GM21529 (cell line): ENCODE data around the gene STXBP5.
A peak's percentile ranks its signal among the peaks of the same experiment; 100 is the strongest.

ENCODE experiments used
- ATAC-seq: cut with Tn5 transposase; IDR thresholded peaks from one replicate; pipeline ENCODE4 v1.9.1; 2021; ENCODE audit not compliant: unreplicated experiment

STXBP5 gene

GRCh38 chr6:147287869-147288271 is 83.7 kb downstream of the STXBP5 start:
- no peak for ATAC-seq

GRCh38 chr6:147297124-147297523 is 92.9 kb downstream of the STXBP5 start:
- ATAC-seq, result no peak

GRCh38 chr6:147297663-147298316 is 93.6 kb downstream of the STXBP5 start:
- no peak for ATAC-seq

- no peak for ATAC-seq
These were observed 94.2 kb downstream of the STXBP5 start for GRCh38 chr6:147298461-147298860.

- no peak for ATAC-seq
These were observed 94.8 kb downstream of the STXBP5 start for GRCh38 chr6:147299035-147299434.

- ATAC-seq, result no peak
These were observed 96.9 kb downstream of the STXBP5 start for GRCh38 chr6:147301070-147301469.

- ATAC-seq, result no peak
These were observed 99.8 kb downstream of the STXBP5 start for GRCh38 chr6:147304016-147304415.

- ATAC-seq, result no peak
These were observed 106.3 kb downstream of the STXBP5 start for GRCh38 chr6:147310521-147310920.

- no peak for ATAC-seq
These were observed 107.0 kb downstream of the STXBP5 start for GRCh38 chr6:147311218-147311617.

- no peak for ATAC-seq
These were observed 117.0 kb downstream of the STXBP5 start for GRCh38 chr6:147321260-147321659.

- peak; percentile 99 for ATAC-seq
These were observed 118.3 kb downstream of the STXBP5 start for GRCh38 chr6:147322299-147323162.

GRCh38 chr6:147325557-147325956 is 121.3 kb downstream of the STXBP5 start:
- no peak for ATAC-seq

GRCh38 chr6:147331401-147331800 is 127.2 kb downstream of the STXBP5 start:
- no peak for ATAC-seq

- ATAC-seq, result no peak
These were observed 133.7 kb downstream of the STXBP5 start for GRCh38 chr6:147337921-147338320.

GRCh38 chr6:147341486-147341885 is 137.3 kb downstream of the STXBP5 start:
- no peak for ATAC-seq

- ATAC-seq, result no peak
These were observed 141.7 kb downstream of the STXBP5 start for GRCh38 chr6:147345902-147346301.

GRCh38 chr6:147347179-147347881 is 143.1 kb downstream of the STXBP5 start:
- ATAC-seq, result no peak

GRCh38 chr6:147347882-147348575 is 143.8 kb downstream of the STXBP5 start:
- ATAC-seq, result no peak

- no peak for ATAC-seq
These were observed 157.2 kb downstream of the STXBP5 start for GRCh38 chr6:147361311-147361981.

- ATAC-seq, result no peak
These were observed 162.1 kb downstream of the STXBP5 start for GRCh38 chr6:147366290-147366689.

- ATAC-seq, result no peak
These were observed 167.1 kb downstream of the STXBP5 start for GRCh38 chr6:147371325-147371724.
